CD14-positive monocyte (primary cell): ENCODE measurements around the gene RRBP1. TPM values are rescaled to one million over a fixed set of nuclear protein-coding genes. Genes with fewer than 3 reads are reported as not detected.

Experiments used
- DNase-seq, 3 donors: peaks; one replicate each; pipeline ENCODE4 v3.0.0-alpha.2; 2011 to 2022
- H2AFZ ChIP-seq: 2 replicates; pipeline ENCODE4 v1.6.0; 2012; ENCODE audit warnings: mild to moderate bottlenecking, low read depth, low read length, inconsistent platforms; ENCODE audit not compliant: insufficient read depth, poor library complexity, severe bottlenecking
- H3K27ac ChIP-seq, 2 donors: 1 replicate in 1 of 2; 2 replicates in 1 of 2; pipeline ENCODE4 v1.5.1; 2012 to 2013; ENCODE audit warnings: low read length in 2 of 2, control low read depth in 1 of 2, inconsistent platforms in 1 of 2, low read depth in 1 of 2, mild to moderate bottlenecking in 1 of 2
- H3K27me3 ChIP-seq, 2 donors: one replicate each; pipeline versions ENCODE4 v1.6.0 to v1.6.1; 2011 to 2013; ENCODE audit warnings: low read length in 2 of 2; ENCODE audit not compliant: control insufficient read depth in 2 of 2, insufficient read depth in 2 of 2
- H3K36me3 ChIP-seq, 2 donors: replicated peaks in 1 of 2; 1 replicate in 1 of 2; 2 replicates in 1 of 2; pipeline versions ENCODE4 v1.5.1 to v1.6.1; 2012 to 2013; ENCODE audit warnings: low read length in 2 of 2, control low read depth in 1 of 2, inconsistent platforms in 1 of 2, mild to moderate bottlenecking in 1 of 2; ENCODE audit not compliant: insufficient read depth in 2 of 2, control insufficient read depth in 1 of 2
- H3K4me1 ChIP-seq, 2 donors: 1 replicate in 1 of 2; 2 replicates in 1 of 2; pipeline versions ENCODE4 v1.5.1 to v1.6.1; 2012 to 2013; ENCODE audit warnings: low read length in 2 of 2, control low read depth in 1 of 2, inconsistent platforms in 1 of 2, mild to moderate bottlenecking in 1 of 2, moderate library complexity in 1 of 2; ENCODE audit not compliant: insufficient read depth in 2 of 2, control insufficient read depth in 1 of 2
- H3K4me2 ChIP-seq: replicated peaks from 2 replicates; pipeline ENCODE3; 2012; ENCODE audit warnings: low read length, moderate library complexity, mild to moderate bottlenecking; ENCODE audit not compliant: poor library complexity, severe bottlenecking; ENCODE audit errors: extremely low read depth
- H3K4me3 ChIP-seq, 3 experiments: fragments of 200-600 bp in 1 of 3; sonication (generic) in 1 of 3; replicated peaks in 1 of 3; 1 replicate in 2 of 3; 2 replicates in 1 of 3; pipeline ENCODE4 v1.5.1; 2011 to 2013; ENCODE audit warnings: low read length in 3 of 3, mild to moderate bottlenecking in 3 of 3, control low read depth in 2 of 3, low read depth in 2 of 3, inconsistent platforms in 1 of 3, moderate library complexity in 1 of 3
- H3K79me2 ChIP-seq: 2 replicates; pipeline ENCODE4 v1.6.0; 2012; ENCODE audit warnings: mild to moderate bottlenecking, control low read depth, inconsistent platforms, low read length, moderate library complexity; ENCODE audit not compliant: insufficient read depth
- H3K9ac ChIP-seq: 2 replicates; pipeline ENCODE4 v1.6.0; 2017; ENCODE audit warnings: low read length, mild to moderate bottlenecking; ENCODE audit not compliant: insufficient read depth, poor library complexity, severe bottlenecking
- H3K9me3 ChIP-seq, 2 donors: replicated peaks in 1 of 2; 1 replicate in 1 of 2; 2 replicates in 1 of 2; pipeline versions ENCODE4 v1.5.1 to v1.6.1; 2012 to 2013; ENCODE audit warnings: low read length in 2 of 2, control low read depth in 1 of 2; ENCODE audit not compliant: control insufficient read depth in 1 of 2, insufficient read depth in 1 of 2
- H4K20me1 ChIP-seq: 2 replicates; pipeline ENCODE4 v1.6.0; 2012; ENCODE audit warnings: mild to moderate bottlenecking, low read length, control low read depth, moderate library complexity; ENCODE audit not compliant: insufficient read depth
- H3K27ac Mint-ChIP-seq, 7 donors: one replicate each; pipeline ENCODE4 v1.8.0; 2020; ENCODE audit warnings: mild to moderate bottlenecking in 7 of 7, mixed read lengths in 7 of 7, moderate library complexity in 6 of 7, inconsistent platforms in 2 of 7
- H3K27me3 Mint-ChIP-seq, 3 donors: one replicate each; pipeline ENCODE4 v1.8.0; 2021 to 2022; ENCODE audit warnings: low read depth in 3 of 3, mild to moderate bottlenecking in 3 of 3, mixed read lengths in 3 of 3, moderate library complexity in 3 of 3, inconsistent platforms in 1 of 3
- H3K36me3 Mint-ChIP-seq, 2 donors: one replicate each; pipeline ENCODE4 v1.8.0; 2020; ENCODE audit warnings: mixed read lengths in 2 of 2, inconsistent platforms in 1 of 2, mild to moderate bottlenecking in 1 of 2
- H3K4me1 Mint-ChIP-seq: one replicate; pipeline ENCODE4 v1.8.0; 2020; ENCODE audit warnings: mild to moderate bottlenecking, mixed read lengths
- H3K4me3 Mint-ChIP-seq, 2 donors: one replicate each; pipeline ENCODE4 v1.8.0; 2020; ENCODE audit warnings: mild to moderate bottlenecking in 2 of 2, mixed read lengths in 2 of 2, moderate library complexity in 1 of 2
- H3K9me3 Mint-ChIP-seq, 7 donors: one replicate each; pipeline ENCODE4 v1.8.0; 2020 to 2022; ENCODE audit warnings: mixed read lengths in 7 of 7, mild to moderate bottlenecking in 6 of 7, moderate library complexity in 6 of 7, inconsistent platforms in 2 of 7
- CTCF ChIP-seq: fragments of 200-600 bp; IDR thresholded peaks from one replicate; pipeline ENCODE4 v1.8.0; 2022; ENCODE audit warnings: antibody characterized with exemption, mild to moderate bottlenecking
- WGBS: methylation state at CpG from one replicate; pipeline ENCODE4 v1.1.5; 2013; ENCODE audit warnings: missing lambda C conversion rate; ENCODE audit not compliant: insufficient coverage; 5-methylcytosine and 5-hydroxymethylcytosine counted together
- intact Hi-C, 2 donors: fragments of 100-400 bp; cut with micrococcal nuclease; formaldehyde crosslinking; loops; one replicate each; pipeline versions ENCODE4 v1.15.0 to v1.15.1; 2023
- polyA plus RNA-seq, 3 donors: library from polyadenylated mRNA; depleted of rRNA in 1 of 3; unstranded in 2 of 3; stranded (reverse) in 1 of 3; fragments of 300-500 nt in 2 of 3; fragments of >200 nt in 1 of 3; fragmentation: Illumina TruSeq in 2 of 3; gene quantifications; 1 replicate in 2 of 3; 2 replicates in 1 of 3; pipeline ENCODE4 v1.2.3, GENCODE V29; 2012 to 2021

Gene RRBP1
- polyA plus RNA-seq, 3 donors: 4.7 to 22.2 (median 7.5) TPM

GRCh38 chr20:17704589-17705317 lies 22.7 kb upstream of the RRBP1 start:
- peaks cover 0 to 2% of the 10 kb centered on the region in 2 donors for H3K9me3 ChIP-seq
- Mint-ChIP-seq H3K27ac (no peak overlapping the region), H3K4me3 (no peak overlapping the region), H3K36me3 (no peaks in the 10 kb centered on the region), H3K9me3 (peaks cover 0 to 3% (median 0%) of the 10 kb centered on the region in 7 donors), H3K27me3 (peaks cover 0 to 3% (median 3%) of the 10 kb centered on the region in 3 donors), H3K4me1 (no peaks in the 10 kb centered on the region)
- intact Hi-C loops: no loop called here
- TF ChIP-seq CTCF: no peak
- no peak overlapping the region for H3K4me2 ChIP-seq
- no peaks in the 10 kb centered on the region for H3K27me3 ChIP-seq
- H2AFZ ChIP-seq: peak overlapping the region; percentile 26
- no peak overlapping the region for H3K4me3 ChIP-seq
- no peaks in the 10 kb centered on the region for H3K36me3 ChIP-seq
- H3K27ac ChIP-seq: no peak overlapping the region
- 100% methylated on average over 4 of the region's 5 CpGs for WGBS
- no peaks in the 10 kb centered on the region for H4K20me1 ChIP-seq
- no peak overlapping the region for H3K9ac ChIP-seq
- H3K4me1 ChIP-seq: no peaks in the 10 kb centered on the region
- no peaks in the 10 kb centered on the region for H3K79me2 ChIP-seq
- no peak for DNase-seq

- Histone ChIP-seq H3K9ac (no peak overlapping the region), H3K4me1 (no peaks in the 10 kb centered on the region), H3K27me3 (no peaks in the 10 kb centered on the region), H4K20me1 (no peaks in the 10 kb centered on the region), H3K79me2 (no peaks in the 10 kb centered on the region), H3K27ac (no peak overlapping the region), H3K4me3 (no peak overlapping the region), H3K9me3 (peaks cover 0 to 2% of the 10 kb centered on the region in 2 donors), H3K4me2 (no peak overlapping the region), H2AFZ (no peak overlapping the region), H3K36me3 (no peaks in the 10 kb centered on the region)
- WGBS: 89% methylated on average over 2 of the region's 4 CpGs
- no peak for TF ChIP-seq CTCF
- Mint-ChIP-seq H3K4me3 (no peak overlapping the region), H3K36me3 (no peaks in the 10 kb centered on the region), H3K27ac (no peak overlapping the region), H3K9me3 (peaks cover 0 to 3% (median 0%) of the 10 kb centered on the region in 7 donors), H3K27me3 (peaks cover 0 to 3% (median 2%) of the 10 kb centered on the region in 3 donors), H3K4me1 (no peaks in the 10 kb centered on the region)
- intact Hi-C loops: no loop called here
- no peak for DNase-seq
Observed at GRCh38 chr20:17701826-17702225, 19.8 kb upstream of the RRBP1 start.
